OCI-LY7 (cell line): ENCODE measurements around the gene SKA1. TPM values are rescaled to one million over a fixed set of nuclear protein-coding genes. Genes with fewer than 3 reads are reported as not detected.

Experiments
- BruUV-seq: library from RNA; stranded (reverse); fragments of 400-500 nt; replicated peaks from 2 replicates; lab custom pipeline; 2021; lab: Mats Ljungman, UMichigan
- CTCF ChIA-PET: fragments of 300-600 bp; sonication (Branson Sonifier 250); formaldehyde crosslinking; loops from one replicate; lab custom pipeline; 2022; ENCODE audit warnings: antibody characterized with exemption; ENCODE audit not compliant: unreplicated experiment; lab: Charles Lee
- POLR2A ChIA-PET: fragments of 300-600 bp; sonication (Branson Sonifier 250); formaldehyde crosslinking; loops from one replicate; lab custom pipeline; 2022; ENCODE audit warnings: antibody characterized with exemption; lab: Charles Lee
- DNase-seq: peaks from one replicate; pipeline ENCODE4 v3.0.0-alpha.2; 2015; ENCODE audit warnings: low spot score
- H2AFZ ChIP-seq: fragments of 200-600 bp; sonication (generic), shearing (Covaris generic); 2 replicates; pipeline ENCODE4 v1.6.1; 2014; ENCODE audit warnings: mild to moderate bottlenecking, antibody characterized with exemption, low read length, moderate library complexity
- H3K27ac ChIP-seq: fragments of 200-600 bp; sonication (generic); 2 replicates; pipeline ENCODE4 v1.5.1; 2014; ENCODE audit warnings: mixed run types, low read depth, mild to moderate bottlenecking, moderate library complexity, low read length, inconsistent platforms; ENCODE audit not compliant: poor library complexity, severe bottlenecking
- H3K36me3 ChIP-seq: fragments of 200-600 bp; sonication (generic); 2 replicates; pipeline ENCODE4 v1.6.1; 2014; ENCODE audit warnings: mild to moderate bottlenecking, antibody characterized with exemption, low read length, moderate library complexity, mixed read lengths; ENCODE audit not compliant: insufficient read depth
- H3K4me1 ChIP-seq: fragments of 200-600 bp; sonication (generic); 2 replicates; pipeline ENCODE4 v1.5.1; 2014; ENCODE audit warnings: mild to moderate bottlenecking, low read length; ENCODE audit not compliant: insufficient read depth, poor library complexity, severe bottlenecking
- H3K4me2 ChIP-seq: fragments of 200-600 bp; sonication (generic); 2 replicates; pipeline ENCODE4 v1.6.1; 2014; ENCODE audit warnings: mild to moderate bottlenecking, low read length
- H3K4me3 ChIP-seq: fragments of 200-600 bp; sonication (generic); 2 replicates; pipeline ENCODE4 v1.5.1; 2014; ENCODE audit warnings: mild to moderate bottlenecking, low read depth, low read length; ENCODE audit not compliant: poor library complexity, severe bottlenecking
- H3K79me2 ChIP-seq: fragments of 200-600 bp; sonication (generic); 2 replicates; pipeline ENCODE4 v1.6.1; 2016; ENCODE audit warnings: low read depth, mild to moderate bottlenecking, low read length, moderate library complexity, mixed read lengths; ENCODE audit not compliant: insufficient read depth
- H3K9me2 ChIP-seq: fragments of 200-600 bp; sonication (generic); 2 replicates; pipeline ENCODE4 v1.6.1; 2016; ENCODE audit warnings: mild to moderate bottlenecking, low read length, mixed read lengths; ENCODE audit not compliant: insufficient read depth
- H3K9me3 ChIP-seq: fragments of 200-600 bp; sonication (generic); 2 replicates; pipeline ENCODE4 v1.6.1; 2014; ENCODE audit warnings: mild to moderate bottlenecking, mixed run types, low read length, mixed read lengths
- H4K20me1 ChIP-seq: fragments of 200-600 bp; sonication (generic); 2 replicates; pipeline ENCODE4 v1.6.1; 2014; ENCODE audit warnings: mild to moderate bottlenecking, antibody characterized with exemption, low read length, moderate library complexity, mixed read lengths; ENCODE audit not compliant: insufficient read depth
- CTCF ChIP-seq: fragments of 200-600 bp; sonication (generic); conservative IDR thresholded peaks from 2 replicates; pipeline ENCODE4 v1.5.1; 2014; ENCODE audit warnings: mild to moderate bottlenecking, antibody characterized with exemption, low read length, moderate library complexity, mixed read lengths
- EZH2phosphoT487 ChIP-seq: fragments of 200-600 bp; sonication (generic); IDR thresholded peaks from 2 replicates; pipeline ENCODE4 v1.6.1; 2018; ENCODE audit warnings: low read depth, borderline replicate concordance, mild to moderate bottlenecking, mixed run types, antibody characterized with exemption, low read length, moderate library complexity, mixed read lengths
- intact Hi-C: fragments of 100-400 bp; cut with micrococcal nuclease; formaldehyde crosslinking; loops from one replicate; pipeline ENCODE4 v1.10.0; 2022; ENCODE audit not compliant: unreplicated experiment
- total RNA-seq, 2 experiments: library from RNA; depleted of rRNA in 1 of 2; stranded (reverse); fragments of >200 nt in 1 of 2; shearing (Covaris generic) in 1 of 2; gene quantifications; 2 replicates each; pipeline ENCODE4 v1.2.3, GENCODE V29; 2014 to 2022

The SKA1 gene
- total RNA-seq, 2 experiments from 2014 or later, result 28.8 to 29.2 TPM

DNA sequence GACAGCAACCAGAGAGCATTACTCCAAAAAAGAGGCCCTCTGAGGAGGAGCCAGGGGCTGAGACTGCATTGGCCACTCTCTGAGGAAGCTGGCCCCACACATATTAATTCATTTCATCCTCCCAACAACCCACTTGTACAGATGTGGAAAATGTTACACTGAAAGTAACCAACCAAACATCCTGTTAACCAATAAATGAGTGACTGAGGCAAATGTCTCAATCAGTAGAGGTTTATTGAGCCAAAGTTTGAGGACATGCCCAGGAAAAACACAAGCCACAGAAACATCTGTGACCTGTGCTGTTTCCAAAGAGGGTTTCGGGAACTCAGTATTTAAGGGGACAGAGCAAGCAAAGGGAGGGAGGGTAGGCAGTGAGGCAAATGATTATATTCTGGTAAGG is 53.0 kb downstream of the SKA1 start:
- no peaks in the 10 kb centered on the region for H3K9me2 ChIP-seq
- no peak overlapping the region for H3K4me3 ChIP-seq
- H4K20me1 ChIP-seq, result no peaks in the 10 kb centered on the region
- TF ChIP-seq EZH2phosphoT487 (no peak), CTCF (no peak)
- intact Hi-C loops, result loop anchor here (10.0 kb wide), 1 partner anchor 213 kb away; no protein-coding TSS in a partner anchor
- DNase-seq, result no peak
- H2AFZ ChIP-seq, result no peak overlapping the region
- no peak overlapping the region for H3K27ac ChIP-seq
- ChIA-PET CTCF (no interaction called here), POLR2A (no interaction called here)
- no peaks in the 10 kb centered on the region for H3K4me1 ChIP-seq
- H3K4me2 ChIP-seq, result no peak overlapping the region
- H3K79me2 ChIP-seq, result no peaks in the 10 kb centered on the region
- BruUV-seq, result no TSS peak
- no peaks in the 10 kb centered on the region for H3K9me3 ChIP-seq
- no peaks in the 10 kb centered on the region for H3K36me3 ChIP-seq

GRCh38 chr18:50428531-50429206 is 53.8 kb downstream of the SKA1 start:
- H3K9me2 ChIP-seq, result no peaks in the 10 kb centered on the region
- no peaks in the 10 kb centered on the region for H3K79me2 ChIP-seq
- H3K36me3 ChIP-seq, result no peaks in the 10 kb centered on the region
- no TSS peak for BruUV-seq
- no peak overlapping the region for H2AFZ ChIP-seq
- no peak overlapping the region for H3K4me3 ChIP-seq
- CTCF ChIA-PET, result no interaction called here
- no peaks in the 10 kb centered on the region for H3K4me1 ChIP-seq
- no peak for TF ChIP-seq CTCF
- no peak for TF ChIP-seq EZH2phosphoT487
- H3K4me2 ChIP-seq, result no peak overlapping the region
- POLR2A ChIA-PET, result no interaction called here
- DNase-seq, result no peak
- H3K27ac ChIP-seq, result no peak overlapping the region
- intact Hi-C loops, result loop anchor here (10.0 kb wide), 1 partner anchor 214 kb away; no protein-coding TSS in a partner anchor
- no peaks in the 10 kb centered on the region for H3K9me3 ChIP-seq
- H4K20me1 ChIP-seq, result no peaks in the 10 kb centered on the region

GRCh38 chr18:50429207-50429948 is 54.5 kb downstream of the SKA1 start:
- H3K79me2 ChIP-seq, result no peaks in the 10 kb centered on the region
- no peaks in the 10 kb centered on the region for H3K9me3 ChIP-seq
- intact Hi-C loops, result loop anchor here (10.0 kb wide), 1 partner anchor 215 kb away; no protein-coding TSS in a partner anchor
- H3K4me3 ChIP-seq, result no peak overlapping the region
- DNase-seq, result peak; percentile 32
- H4K20me1 ChIP-seq, result no peaks in the 10 kb centered on the region
- TF ChIP-seq EZH2phosphoT487 (no peak), CTCF (peak; percentile 71)
- H3K4me1 ChIP-seq, result no peaks in the 10 kb centered on the region
- no peak overlapping the region for H3K27ac ChIP-seq
- H3K4me2 ChIP-seq, result no peak overlapping the region
- no peaks in the 10 kb centered on the region for H3K36me3 ChIP-seq
- POLR2A ChIA-PET, result no interaction called here
- BruUV-seq, result no TSS peak
- no peak overlapping the region for H2AFZ ChIP-seq
- H3K9me2 ChIP-seq, result no peaks in the 10 kb centered on the region
- CTCF ChIA-PET, result no interaction called here
